ENCODE measurements around the gene SPRED2. TPM values are rescaled to one million over a fixed set of nuclear protein-coding genes. Genes with fewer than 3 reads are reported as not detected.

The SPRED2 gene
- polyA plus RNA-seq, 1 donor from 2014 or later = 5.3 TPM

GRCh38 chr2:65275141-65275915 is 157.1 kb downstream of the SPRED2 start:
- H3F3A ChIP-seq (ENCODE audit: insufficient read depth, low read length, poor library complexity, severe bottlenecking) = no peaks in the 10 kb centered on the region
- no peak overlapping the region for H3K4me2 ChIP-seq (ENCODE audit: low read length)
- no peak overlapping the region for H3K9ac ChIP-seq (ENCODE audit: low read length)
- no peaks in the 10 kb centered on the region for H3K79me2 ChIP-seq (replicated peaks; ENCODE audit: insufficient read depth, low read length)
- no peak overlapping the region for H3K27ac ChIP-seq (ENCODE audit: low read length)
- H3K4me3 ChIP-seq (ENCODE audit: low read length) = no peak overlapping the region
- no peaks in the 10 kb centered on the region for H3K9me3 ChIP-seq (ENCODE audit: low read length)
- no peaks in the 10 kb centered on the region for H3K9me2 ChIP-seq (ENCODE audit: insufficient read depth, low read length)
- no peaks in the 10 kb centered on the region for H3K27me3 ChIP-seq (ENCODE audit: insufficient read depth, low read depth, low read length)
- no peaks in the 10 kb centered on the region for H4K20me1 ChIP-seq (ENCODE audit: insufficient read depth)
- TF ChIP-seq RAD21 (conservative IDR thresholded peaks at IDR 0.05) (no peak), EZH2 (IDR thresholded peaks at IDR 0.05; ENCODE audit: borderline replicate concordance, insufficient read depth, low read length, poor library complexity, severe bottlenecking) (no peak), POLR2AphosphoS5 (IDR thresholded peaks at IDR 0.05) (no peak), MXI1 (conservative IDR thresholded peaks at IDR 0.05; ENCODE audit: poor library complexity, severe bottlenecking) (no peak), CTCF (IDR thresholded peaks at IDR 0.05; ENCODE audit: poor library complexity, severe bottlenecking) (no peak), TAF1 (IDR thresholded peaks at IDR 0.05; ENCODE audit: low read depth) (no peak), EP300 (conservative IDR thresholded peaks at IDR 0.05; ENCODE audit: poor library complexity, severe bottlenecking) (no peak), SMC3 (conservative IDR thresholded peaks at IDR 0.05; ENCODE audit: poor library complexity) (no peak), REST (IDR thresholded peaks at IDR 0.05; ENCODE audit: borderline replicate concordance) (no peak)
- H2AFZ ChIP-seq (ENCODE audit: low read depth, low read length) = no peak overlapping the region
- H3K36me3 ChIP-seq (ENCODE audit: insufficient read depth, low read length) = no peaks in the 10 kb centered on the region

- Histone ChIP-seq H4K20me1 (ENCODE audit: insufficient read depth) (no peaks in the 10 kb centered on the region), H3K9me2 (ENCODE audit: insufficient read depth, low read length) (no peaks in the 10 kb centered on the region), H3K27ac (ENCODE audit: low read length) (no peak overlapping the region), H3K36me3 (ENCODE audit: insufficient read depth, low read length) (no peaks in the 10 kb centered on the region), H3K9ac (ENCODE audit: low read length) (no peak overlapping the region), H3F3A (ENCODE audit: insufficient read depth, low read length, poor library complexity, severe bottlenecking) (no peaks in the 10 kb centered on the region), H3K27me3 (ENCODE audit: insufficient read depth, low read depth, low read length) (no peaks in the 10 kb centered on the region), H3K4me3 (ENCODE audit: low read length) (no peak overlapping the region), H3K4me2 (ENCODE audit: low read length) (no peak overlapping the region), H2AFZ (ENCODE audit: low read depth, low read length) (no peak overlapping the region), H3K9me3 (ENCODE audit: low read length) (no peaks in the 10 kb centered on the region), H3K79me2 (replicated peaks; ENCODE audit: insufficient read depth, low read length) (no peaks in the 10 kb centered on the region)
- TF ChIP-seq RAD21 (conservative IDR thresholded peaks at IDR 0.05) = no peak
- no peak for TF ChIP-seq MXI1 (conservative IDR thresholded peaks at IDR 0.05; ENCODE audit: poor library complexity, severe bottlenecking)
- no peak for TF ChIP-seq CTCF (IDR thresholded peaks at IDR 0.05; ENCODE audit: poor library complexity, severe bottlenecking)
Observed at GRCh38 chr2:65273344-65273743, 159.1 kb downstream of the SPRED2 start.
